ENCODE data around the gene IFITM5. TPM values are rescaled to one million over a fixed set of nuclear protein-coding genes. Genes with fewer than 3 reads are reported as not detected.
"Not testable (repeated sequence)": the region's sequence is repeated elsewhere in the genome, so short reads cannot be mapped to it uniquely, and the experiment has no call there.

The IFITM5 gene
- total RNA-seq, 1 donor from 2014 or later: not detected

- intact Hi-C loops (cut with DNase I): no loop called here
- no peaks in the 10 kb centered on the region for H3K36me3 ChIP-seq
- no peaks in the 10 kb centered on the region for H3K27me3 ChIP-seq
- peaks cover 5% of the 10 kb centered on the region for H3K9me3 ChIP-seq
- H3K4me3 ChIP-seq: peak overlapping the region; percentile 37
- no peak for TF ChIP-seq CTCF (IDR thresholded peaks at IDR 0.05)
- DNase-seq (no peak), ATAC-seq (peak; percentile 43)
- H3K4me1 ChIP-seq: peaks cover 10% of the 10 kb centered on the region
- peak overlapping the region; percentile 85 for H3K27ac ChIP-seq
These were observed 30.0 kb downstream of the IFITM5 start for GRCh38 chr11:269146-269890.

- H3K36me3 ChIP-seq; H3K27me3 ChIP-seq; intact Hi-C loops (cut with DNase I); H3K4me1 ChIP-seq; H3K9me3 ChIP-seq: not testable (repeated sequence)
- peak overlapping the region; percentile 37 for H3K4me3 ChIP-seq
- DNase-seq: peak; percentile 82
- peak; percentile 31 for TF ChIP-seq CTCF (IDR thresholded peaks at IDR 0.05)
- H3K27ac ChIP-seq: peak overlapping the region; percentile 85
- peak; percentile 83 for ATAC-seq
These were observed 30.6 kb downstream of the IFITM5 start for GRCh38 chr11:268716-269145.

- DNase-seq (peak; percentile 85), ATAC-seq (peak; percentile 70)
- TF ChIP-seq CTCF (IDR thresholded peaks at IDR 0.05): no peak
These were observed 31.8 kb downstream of the IFITM5 start for GRCh38 chr11:267491-267994.

GRCh38 chr11:266676-267439 lies 32.5 kb downstream of the IFITM5 start:
- peak; percentile 68 for ATAC-seq
- H3K4me3 ChIP-seq: no peak overlapping the region

More at GRCh38 chr11:267491-267994, 31.8 kb downstream of the IFITM5 start:
- Histone ChIP-seq H3K27me3 (no peaks in the 10 kb centered on the region), H3K27ac (peak overlapping the region; percentile 85), H3K4me3 (peak overlapping the region; percentile 37), H3K4me1 (peaks cover 10% of the 10 kb centered on the region), H3K36me3 (no peaks in the 10 kb centered on the region), H3K9me3 (peaks cover 5% of the 10 kb centered on the region)
- intact Hi-C loops (cut with DNase I): no loop called here

GRCh38 chr11:261624-262023 lies 37.7 kb downstream of the IFITM5 start:
- Histone ChIP-seq H3K27ac (no peak overlapping the region), H3K4me3 (no peak overlapping the region), H3K36me3 (no peaks in the 10 kb centered on the region), H3K9me3 (peaks cover 5% of the 10 kb centered on the region), H3K27me3 (no peaks in the 10 kb centered on the region), H3K4me1 (no peaks in the 10 kb centered on the region)
- ATAC-seq (no peak), DNase-seq (no peak)
- intact Hi-C loops (cut with DNase I): no loop called here
- no peak for TF ChIP-seq CTCF (IDR thresholded peaks at IDR 0.05)

More at GRCh38 chr11:266676-267439, 32.5 kb downstream of the IFITM5 start:
- Histone ChIP-seq H3K9me3 (peaks cover 5% of the 10 kb centered on the region), H3K4me1 (peaks cover 10% of the 10 kb centered on the region), H3K27me3 (no peaks in the 10 kb centered on the region), H3K27ac (no peak overlapping the region), H3K36me3 (no peaks in the 10 kb centered on the region)
- no peak for DNase-seq
- intact Hi-C loops (cut with DNase I): no loop called here
- TF ChIP-seq CTCF (IDR thresholded peaks at IDR 0.05): no peak
